Activated CD4-positive, alpha-beta T cell treated with anti-CD3 and anti-CD28 coated beads for 24 hours (primary cell): Measurements from ENCODE around the gene CCDC169.

Source experiments
- DNase-seq, 2 donors: peaks; one replicate each; pipeline ENCODE4 v3.0.0-alpha.2; 2020; ENCODE audit warnings: low read depth in 2 of 2

The CCDC169 gene

DNA sequence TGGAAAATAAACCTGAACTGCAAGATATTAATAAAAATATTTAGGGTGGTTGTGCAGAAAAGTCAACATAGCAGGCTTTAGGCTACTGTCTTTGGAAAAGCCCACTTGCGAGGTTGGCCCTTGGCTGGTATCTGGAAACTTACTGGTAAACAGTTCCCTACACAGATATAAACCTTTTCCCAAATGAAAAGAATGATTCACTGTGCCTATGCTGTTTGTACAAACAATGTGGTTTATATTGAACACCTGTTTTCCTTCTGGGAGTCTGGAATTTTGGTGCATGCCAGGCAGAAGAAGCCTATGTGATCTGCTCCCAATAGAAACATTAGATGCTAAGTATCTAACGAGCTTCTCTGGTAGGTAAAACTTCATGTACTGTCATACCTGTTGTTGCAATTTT is 53.5 kb downstream of the CCDC169 start:
- DNase-seq, result no peak

DNA sequence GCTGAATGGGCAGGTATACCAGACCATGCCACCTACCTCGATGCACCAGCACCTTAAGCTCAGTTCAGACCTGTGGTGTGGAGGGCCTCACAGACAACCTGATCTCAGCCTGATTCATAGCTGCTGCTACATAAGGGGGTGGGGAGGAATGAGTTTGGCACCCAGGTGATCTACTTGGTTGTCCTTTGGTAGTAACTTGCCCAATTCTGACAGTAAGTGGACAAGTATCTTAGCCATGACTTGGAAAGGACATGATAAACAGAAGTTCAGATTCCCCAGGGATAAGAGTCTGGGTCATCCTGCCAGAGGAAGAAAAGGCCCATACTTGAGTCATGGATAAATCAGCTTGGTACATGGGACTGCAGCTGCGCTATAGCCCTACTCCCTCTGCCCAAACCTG is 54.9 kb downstream of the CCDC169 start:
- DNase-seq, result no peak

DNA sequence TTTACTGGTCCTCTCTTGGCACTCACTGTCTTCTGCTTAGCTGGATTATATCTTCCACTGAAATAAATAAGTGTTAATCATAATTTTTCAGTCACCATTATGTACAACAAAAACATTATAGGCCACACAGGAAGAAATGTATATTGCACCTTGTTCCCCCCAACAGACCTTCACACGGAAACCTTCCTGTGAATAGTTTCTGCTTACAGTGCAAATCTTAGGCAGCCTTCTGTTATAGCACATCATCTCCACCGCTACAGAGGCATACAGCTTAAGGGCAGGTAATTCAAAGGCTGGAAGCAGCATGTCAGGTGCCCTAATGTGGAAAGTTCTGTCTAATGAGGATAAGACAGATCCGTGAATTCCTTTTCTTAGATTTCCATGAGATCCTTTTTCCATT is 66.4 kb downstream of the CCDC169 start:
- no peak for DNase-seq

DNA sequence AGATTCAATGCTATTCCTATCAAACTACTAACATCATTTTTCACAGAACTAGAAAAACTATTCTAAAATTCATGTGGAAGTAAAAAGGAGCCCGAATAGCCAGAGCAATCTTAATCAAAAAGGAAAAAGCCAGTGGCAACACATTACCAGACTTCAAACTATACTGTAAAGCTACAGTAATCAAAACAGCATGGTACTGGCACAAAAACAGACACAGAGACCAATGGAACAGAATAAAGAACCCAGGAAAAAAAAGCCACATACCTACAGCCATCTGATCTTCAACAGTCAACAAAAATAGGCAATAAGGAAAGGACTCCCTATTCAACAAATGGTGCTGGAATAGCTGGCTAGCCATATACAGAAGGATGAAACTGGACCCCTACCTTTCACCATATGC is 72.9 kb downstream of the CCDC169 start:
- DNase-seq, result no peak

DNA sequence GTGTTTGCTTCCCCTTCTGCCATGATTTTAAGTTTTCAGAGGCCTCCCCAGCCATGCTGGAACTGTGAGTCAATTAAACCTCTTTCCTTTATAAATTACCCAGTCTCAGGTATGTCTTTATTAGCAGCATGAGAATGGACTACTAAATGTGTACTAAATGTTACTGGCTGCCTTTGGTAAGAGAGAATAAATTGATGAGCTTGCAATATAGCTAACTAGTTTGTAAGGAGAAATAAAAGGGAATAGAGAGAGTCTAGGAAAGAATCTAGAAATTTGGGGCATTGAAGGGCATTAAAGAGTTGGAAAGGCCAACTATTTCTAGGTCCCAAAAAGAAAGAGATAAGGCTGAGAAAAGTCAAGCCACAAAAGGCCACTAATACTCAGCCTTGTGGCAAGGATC is 77.7 kb downstream of the CCDC169 start:
- DNase-seq, result no peak

DNA sequence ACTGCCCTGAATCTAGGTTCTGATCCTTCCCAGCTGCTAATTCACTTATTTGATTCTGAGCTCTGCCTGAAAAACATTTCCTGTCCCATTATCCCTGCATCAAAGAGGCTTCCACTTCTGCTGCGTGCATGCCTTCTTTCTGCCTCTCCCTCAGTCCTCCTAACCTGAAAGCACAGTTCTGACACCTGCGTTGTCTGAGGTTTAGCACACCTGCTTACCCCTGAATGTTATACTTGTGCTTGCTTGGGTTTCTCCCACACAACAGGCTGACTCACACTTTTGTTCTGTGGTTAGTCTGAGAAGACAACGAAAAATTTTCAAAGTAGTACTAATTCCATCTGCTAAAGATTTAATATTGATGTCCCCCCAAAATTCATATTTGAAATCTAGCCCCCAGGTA is 80.2 kb downstream of the CCDC169 start:
- DNase-seq, result no peak

DNA sequence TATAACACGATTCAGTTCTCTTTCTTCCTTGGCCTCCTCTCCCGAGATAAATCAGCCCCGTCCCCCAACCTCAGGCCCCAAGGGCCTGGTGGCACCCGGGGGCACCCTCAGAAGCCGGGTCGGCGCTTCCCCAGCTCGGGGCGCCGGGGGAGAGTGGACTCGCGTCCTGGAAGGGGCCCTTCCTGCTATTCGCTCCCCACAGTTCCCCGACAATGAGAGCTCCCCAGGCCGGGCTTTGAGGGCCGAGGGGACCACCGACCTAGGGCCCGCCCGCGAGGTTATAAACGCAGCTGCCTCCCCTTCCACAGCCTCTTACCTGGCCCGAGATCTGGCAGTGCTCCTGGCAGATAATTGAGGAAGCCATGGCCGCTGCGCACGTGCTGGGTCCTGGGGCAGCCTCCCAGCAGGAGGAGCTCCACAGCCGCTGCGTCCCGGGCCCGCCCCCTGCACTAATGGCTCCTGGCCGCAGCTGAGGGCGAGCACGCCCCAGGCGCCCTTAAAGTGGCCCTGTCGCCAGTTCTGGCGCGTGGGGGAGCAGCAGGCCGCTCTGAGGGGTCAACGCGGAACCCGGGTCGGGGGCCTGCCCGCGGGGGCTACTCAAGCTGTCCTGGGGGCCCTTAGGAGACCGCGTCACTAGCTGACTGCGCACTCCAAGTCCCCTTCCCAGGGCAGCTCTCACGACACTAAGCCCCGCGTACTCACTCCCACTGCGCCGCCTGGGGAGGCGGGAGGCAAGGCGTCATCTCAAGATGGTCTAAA is 83.3 kb downstream of the CCDC169 start, which contains the start of gene SOHLH2:
TSS of gene SOHLH2 (minus strand) at position 394 of the 759 bp plus-strand sequence. CDS start at position 364, 30 bp downstream.
- DNase-seq, result no peak

DNA sequence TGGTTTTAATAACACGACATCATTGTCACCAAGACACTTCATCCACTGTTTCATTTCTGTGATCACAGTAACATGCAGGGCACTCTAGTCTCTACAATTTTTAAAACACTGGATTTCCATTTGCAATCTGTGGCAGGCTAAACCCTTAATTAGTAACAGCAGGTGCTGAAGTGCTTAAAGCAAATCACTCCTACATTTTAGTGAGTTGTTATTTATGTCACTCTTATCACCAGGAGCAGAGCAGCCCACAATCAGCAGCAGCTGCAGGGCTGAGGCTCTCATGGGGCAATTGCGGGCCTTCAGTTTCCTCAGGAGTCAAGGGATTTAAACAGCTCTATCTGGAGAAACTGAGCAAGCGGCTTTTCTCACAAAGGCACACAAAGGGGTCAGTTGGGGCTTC is 84.8 kb downstream of the CCDC169 start:
- DNase-seq, result no peak

DNA sequence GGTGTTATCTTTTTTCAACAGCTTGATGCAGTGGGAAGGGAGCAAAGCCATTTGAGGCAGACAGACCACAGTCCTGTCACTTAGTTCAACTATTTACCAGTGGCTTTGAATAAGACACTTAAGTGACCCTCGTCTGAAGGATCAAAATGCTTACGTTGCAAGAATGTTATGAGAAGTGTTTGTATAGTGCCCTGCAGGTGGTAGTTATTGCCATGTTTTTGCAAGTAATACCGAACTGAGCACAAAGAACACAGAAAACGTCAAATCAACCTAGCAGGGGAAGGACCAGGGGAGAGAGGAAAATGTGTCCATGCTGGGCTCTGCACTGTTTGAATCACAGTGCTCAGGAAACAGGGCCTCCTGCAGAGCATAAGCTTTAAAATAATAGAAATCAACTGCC is 86.0 kb downstream of the CCDC169 start:
- DNase-seq, result no peak

DNA sequence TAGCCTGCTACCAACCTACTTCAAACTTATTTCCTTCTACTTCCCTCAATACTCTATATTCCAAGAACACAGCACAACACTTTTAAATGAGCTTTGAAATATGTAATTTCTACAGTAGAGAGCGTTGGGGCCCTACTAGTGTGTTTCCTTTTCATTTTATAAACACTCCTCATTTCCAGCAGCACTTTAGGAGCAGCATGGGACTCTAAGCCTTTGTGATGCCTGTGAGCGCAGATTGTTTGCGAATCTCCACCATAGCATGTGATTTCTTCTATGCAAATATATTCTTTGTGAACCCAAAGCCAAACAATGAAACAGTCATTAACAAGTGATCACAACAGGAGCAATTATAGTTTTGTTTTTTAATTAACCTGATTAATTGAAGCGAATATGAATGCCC is 86.9 kb downstream of the CCDC169 start:
- no peak for DNase-seq

DNA sequence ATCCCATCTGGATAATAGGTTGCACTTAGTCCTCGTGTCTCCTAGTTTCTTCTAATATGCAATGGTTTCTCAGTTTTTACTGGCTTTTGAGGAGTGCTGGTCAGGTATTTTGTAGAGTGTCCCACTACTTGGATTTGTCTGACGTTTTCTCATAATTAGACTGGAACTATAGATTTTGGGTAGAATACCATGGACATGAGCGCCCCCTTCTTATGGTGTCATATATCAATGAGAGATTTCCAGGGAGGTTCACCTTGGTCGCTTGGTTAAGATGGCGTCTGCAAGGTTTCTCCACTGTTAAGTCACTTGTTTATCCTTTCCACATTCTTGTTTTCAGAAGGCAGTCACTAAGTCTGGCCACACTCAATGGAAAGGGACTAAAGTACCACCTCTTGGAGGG is 89.9 kb downstream of the CCDC169 start:
- no peak for DNase-seq

DNA sequence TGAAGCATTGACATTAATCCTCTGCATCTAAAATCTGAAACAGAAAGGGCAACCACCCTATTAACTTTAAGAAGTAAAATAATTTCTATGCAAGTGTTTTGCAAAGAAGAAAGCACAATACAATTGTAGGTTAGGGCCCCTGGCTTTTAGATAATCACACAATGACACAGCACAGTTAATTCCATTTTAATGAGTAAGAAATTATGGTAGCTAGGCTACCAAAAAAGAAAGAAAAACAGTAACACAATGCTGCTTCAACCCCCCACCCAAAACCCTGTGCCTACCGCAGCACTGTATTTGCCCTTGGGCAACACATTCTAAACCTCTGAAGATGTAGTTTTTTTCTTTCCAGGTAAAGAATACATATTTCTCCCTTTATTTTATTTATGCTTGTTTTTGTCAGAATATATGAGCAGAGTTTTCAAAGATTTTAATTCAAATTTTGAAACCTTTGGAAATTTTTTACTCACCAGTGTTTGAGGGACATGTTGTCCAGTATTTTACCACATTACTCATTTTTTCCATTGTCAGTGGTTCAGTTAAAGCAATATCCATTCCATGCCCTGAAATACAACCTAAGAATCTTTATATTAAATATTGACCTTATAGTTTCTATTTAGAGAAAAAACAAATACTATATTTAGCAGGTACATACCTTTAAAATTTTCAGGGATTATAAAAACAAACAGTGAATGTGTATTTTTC is 104.3 kb downstream of the CCDC169 start:
- no peak for DNase-seq

DNA sequence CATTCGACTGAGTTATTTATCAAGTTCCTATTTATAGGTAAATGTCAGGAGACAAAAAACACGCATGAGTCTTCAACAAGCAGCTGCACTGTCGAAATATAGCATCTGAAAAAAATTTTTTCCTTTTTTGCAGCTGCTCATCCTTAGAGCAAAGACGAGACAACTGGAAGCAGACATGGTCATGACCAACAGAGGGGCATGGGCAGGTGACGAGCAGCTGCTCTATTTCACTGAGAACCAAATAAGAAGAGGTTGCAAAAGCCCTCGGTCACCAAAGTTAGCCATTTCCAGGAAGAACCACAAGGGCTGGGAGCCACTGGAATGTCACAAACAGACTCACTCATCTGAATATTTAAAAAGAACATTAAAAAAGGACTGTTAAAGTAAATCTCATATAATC is 105.4 kb downstream of the CCDC169 start:
- no peak for DNase-seq

DNA sequence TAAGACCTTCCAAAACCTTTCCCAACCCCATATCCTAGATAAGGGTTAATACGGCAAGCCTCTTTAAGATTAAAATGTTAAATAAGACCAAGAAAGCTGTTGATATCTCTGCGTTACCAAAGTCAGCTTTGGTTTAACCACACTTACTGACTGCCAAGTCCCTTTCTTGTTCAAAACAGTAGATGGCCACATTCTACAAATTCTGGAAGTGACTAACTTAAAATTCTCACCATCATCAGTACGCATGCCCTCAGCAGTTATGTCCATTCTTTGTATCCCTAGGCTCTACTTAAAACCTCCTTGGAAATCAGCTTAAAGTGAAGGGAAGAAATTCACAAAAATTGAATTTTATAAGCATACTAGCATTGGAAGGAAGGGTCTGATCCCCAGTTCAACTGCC is 106.8 kb downstream of the CCDC169 start:
- DNase-seq, result no peak

DNA sequence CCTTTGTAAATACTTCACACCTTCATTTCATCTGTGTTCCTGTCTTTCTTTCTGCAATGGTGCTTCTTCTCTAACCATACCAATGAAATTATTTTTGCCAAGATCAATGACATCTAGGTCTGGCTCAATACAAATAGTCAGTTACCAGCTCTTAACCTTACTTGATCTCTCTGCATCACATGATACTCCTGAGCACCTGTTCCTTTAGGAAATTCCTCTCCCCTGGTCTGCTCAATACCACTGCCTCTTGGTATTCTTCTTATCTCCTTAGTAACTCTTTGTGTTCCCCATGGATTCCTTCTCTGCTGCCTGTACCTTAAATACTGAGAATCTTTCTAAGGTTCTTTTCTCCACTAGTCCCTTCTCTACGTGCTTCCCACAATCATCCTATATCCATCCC is 109.2 kb downstream of the CCDC169 start:
- DNase-seq, result no peak

DNA sequence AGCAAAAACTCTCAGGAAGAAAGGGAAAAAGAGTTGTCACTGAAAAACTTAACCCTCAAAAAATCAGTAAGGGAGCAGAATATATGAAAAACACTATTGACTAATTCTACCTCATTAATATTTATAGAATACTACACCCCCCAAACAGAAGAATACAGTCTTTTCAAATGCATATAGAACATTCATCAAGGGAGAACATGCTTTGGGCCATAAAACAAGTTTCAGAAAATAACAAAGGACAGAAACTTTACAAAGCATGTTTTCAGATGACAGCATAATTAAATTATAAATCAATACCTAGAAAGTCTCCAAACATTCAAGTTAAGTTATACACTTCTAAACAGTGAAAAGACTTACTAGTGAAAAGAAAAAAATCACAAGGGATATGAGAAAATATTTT is 113.7 kb downstream of the CCDC169 start:
- DNase-seq, result no peak
